ENCODE data around the gene SLA2.

Gene SLA2

DNA sequence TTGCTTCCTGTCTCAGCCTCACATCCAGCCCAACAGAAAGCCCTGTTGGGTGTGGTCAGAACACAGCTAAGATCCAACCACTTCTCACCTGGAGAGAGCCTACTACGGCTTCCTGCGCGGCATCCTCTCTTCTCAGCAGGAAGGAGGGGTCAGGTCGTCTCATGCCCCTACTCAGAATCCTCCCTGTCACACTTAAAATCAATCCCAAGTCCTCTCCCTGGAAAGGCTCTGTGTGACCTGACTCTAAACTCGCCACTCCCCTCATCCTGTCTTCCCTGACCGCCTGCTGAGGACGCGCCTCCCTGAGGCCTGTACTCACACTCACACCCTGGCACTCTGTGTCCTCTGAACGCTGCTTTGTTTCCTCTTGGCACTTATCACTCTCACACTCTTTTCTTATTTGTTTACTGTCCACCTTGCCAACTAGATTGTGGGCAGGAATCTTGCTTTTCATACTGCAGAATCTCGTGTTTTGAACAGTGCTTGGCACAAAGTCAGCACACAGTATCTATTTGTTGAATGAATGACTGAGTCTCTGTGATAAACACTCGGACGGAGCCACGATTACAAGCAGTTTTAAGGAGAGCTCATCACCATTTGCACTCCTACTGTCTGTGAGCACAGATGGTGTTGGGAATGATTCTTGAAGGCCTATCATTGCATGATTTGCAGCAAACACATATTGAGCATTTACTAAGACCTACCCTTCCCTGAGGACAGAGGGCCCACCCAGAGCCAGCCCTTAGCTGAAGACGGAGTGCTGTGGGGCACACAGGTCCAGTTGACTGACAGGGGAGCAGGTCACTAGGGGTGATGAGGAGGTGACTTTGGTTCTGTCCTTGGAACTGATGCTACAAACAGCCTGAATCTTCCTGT lies 21.7 kb downstream of the SLA2 start:
- no peak overlapping the region for H3K4me3 ChIP-seq (ENCODE audit: low read depth, low read length)
- TF ChIP-seq, protein P1, sequence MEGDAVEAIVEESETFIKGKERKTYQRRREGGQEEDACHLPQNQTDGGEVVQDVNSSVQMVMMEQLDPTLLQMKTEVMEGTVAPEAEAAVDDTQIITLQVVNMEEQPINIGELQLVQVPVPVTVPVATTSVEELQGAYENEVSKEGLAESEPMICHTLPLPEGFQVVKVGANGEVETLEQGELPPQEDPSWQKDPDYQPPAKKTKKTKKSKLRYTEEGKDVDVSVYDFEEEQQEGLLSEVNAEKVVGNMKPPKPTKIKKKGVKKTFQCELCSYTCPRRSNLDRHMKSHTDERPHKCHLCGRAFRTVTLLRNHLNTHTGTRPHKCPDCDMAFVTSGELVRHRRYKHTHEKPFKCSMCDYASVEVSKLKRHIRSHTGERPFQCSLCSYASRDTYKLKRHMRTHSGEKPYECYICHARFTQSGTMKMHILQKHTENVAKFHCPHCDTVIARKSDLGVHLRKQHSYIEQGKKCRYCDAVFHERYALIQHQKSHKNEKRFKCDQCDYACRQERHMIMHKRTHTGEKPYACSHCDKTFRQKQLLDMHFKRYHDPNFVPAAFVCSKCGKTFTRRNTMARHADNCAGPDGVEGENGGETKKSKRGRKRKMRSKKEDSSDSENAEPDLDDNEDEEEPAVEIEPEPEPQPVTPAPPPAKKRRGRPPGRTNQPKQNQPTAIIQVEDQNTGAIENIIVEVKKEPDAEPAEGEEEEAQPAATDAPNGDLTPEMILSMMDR (IDR thresholded peaks at IDR 0.05; ENCODE audit: low read depth, low read length): no peak
- TF ChIP-seq, protein P2, sequence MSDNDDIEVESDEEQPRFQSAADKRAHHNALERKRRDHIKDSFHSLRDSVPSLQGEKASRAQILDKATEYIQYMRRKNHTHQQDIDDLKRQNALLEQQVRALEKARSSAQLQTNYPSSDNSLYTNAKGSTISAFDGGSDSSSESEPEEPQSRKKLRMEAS (IDR thresholded peaks at IDR 0.05; ENCODE audit: low read depth, low read length): no peak
- TF ChIP-seq POLR2A (IDR thresholded peaks at IDR 0.05; ENCODE audit: extremely low read depth, insufficient read length) (no peak), MYC (IDR thresholded peaks at IDR 0.05; ENCODE audit: low read depth, low read length) (no peak)
- no peak for DNase-seq (ENCODE audit: low read depth)

DNA sequence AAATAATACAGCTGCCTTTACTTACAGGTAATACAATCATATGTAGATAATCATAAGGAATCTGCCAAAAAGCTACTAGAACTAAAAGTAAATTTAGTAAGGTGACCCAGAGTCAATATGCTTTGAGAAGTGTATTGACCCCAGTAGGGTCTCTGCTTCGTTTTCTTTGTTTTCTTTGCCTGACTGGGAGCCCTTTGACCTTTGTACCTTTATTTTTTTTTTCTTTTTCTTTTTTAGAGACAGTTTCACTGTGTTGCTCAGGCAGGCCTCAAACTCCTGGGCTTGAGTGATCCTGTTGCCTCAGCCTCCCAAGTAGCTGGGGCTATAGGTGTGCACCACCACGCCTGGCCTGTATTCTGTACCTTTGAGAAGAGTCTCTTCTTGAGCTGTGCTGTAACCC lies 22.6 kb downstream of the SLA2 start:
- H3K4me3 ChIP-seq (ENCODE audit: low read depth, low read length): no peak overlapping the region
- TF ChIP-seq, protein P2 (IDR thresholded peaks at IDR 0.05; ENCODE audit: low read depth, low read length): no peak
- TF ChIP-seq, protein P1 (IDR thresholded peaks at IDR 0.05; ENCODE audit: low read depth, low read length): no peak
- no peak for TF ChIP-seq MYC (IDR thresholded peaks at IDR 0.05; ENCODE audit: low read depth, low read length)
- no peak for TF ChIP-seq POLR2A (IDR thresholded peaks at IDR 0.05; ENCODE audit: extremely low read depth, insufficient read length)
- DNase-seq (ENCODE audit: low read depth): no peak

DNA sequence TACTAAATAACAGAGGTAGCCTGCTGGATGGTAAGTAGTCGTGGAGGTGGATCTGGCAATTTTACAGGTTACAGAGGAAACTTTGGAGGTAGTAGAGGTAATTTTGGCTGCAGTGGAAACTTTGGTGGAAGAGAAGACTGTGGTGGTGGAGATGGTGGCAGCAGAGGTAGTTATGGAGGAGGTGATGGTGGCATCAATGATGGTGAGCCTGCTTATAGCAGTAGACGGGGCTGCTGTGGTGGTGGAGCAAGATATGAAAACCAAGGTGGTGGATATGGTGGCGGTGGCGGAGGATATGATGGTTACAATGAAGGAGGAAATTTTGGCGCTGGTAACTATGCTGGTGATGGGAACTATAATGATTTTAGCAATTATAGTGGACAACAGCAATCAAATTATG lies 25.1 kb downstream of the SLA2 start:
- TF ChIP-seq, protein P2 (IDR thresholded peaks at IDR 0.05; ENCODE audit: low read depth, low read length): no peak
- TF ChIP-seq POLR2A (IDR thresholded peaks at IDR 0.05; ENCODE audit: extremely low read depth, insufficient read length): no peak
- no peak for TF ChIP-seq MYC (IDR thresholded peaks at IDR 0.05; ENCODE audit: low read depth, low read length)
- TF ChIP-seq, protein P1 (IDR thresholded peaks at IDR 0.05; ENCODE audit: low read depth, low read length): no peak
- DNase-seq (ENCODE audit: low read depth): no peak
- no peak overlapping the region for H3K4me3 ChIP-seq (ENCODE audit: low read depth, low read length)

DNA sequence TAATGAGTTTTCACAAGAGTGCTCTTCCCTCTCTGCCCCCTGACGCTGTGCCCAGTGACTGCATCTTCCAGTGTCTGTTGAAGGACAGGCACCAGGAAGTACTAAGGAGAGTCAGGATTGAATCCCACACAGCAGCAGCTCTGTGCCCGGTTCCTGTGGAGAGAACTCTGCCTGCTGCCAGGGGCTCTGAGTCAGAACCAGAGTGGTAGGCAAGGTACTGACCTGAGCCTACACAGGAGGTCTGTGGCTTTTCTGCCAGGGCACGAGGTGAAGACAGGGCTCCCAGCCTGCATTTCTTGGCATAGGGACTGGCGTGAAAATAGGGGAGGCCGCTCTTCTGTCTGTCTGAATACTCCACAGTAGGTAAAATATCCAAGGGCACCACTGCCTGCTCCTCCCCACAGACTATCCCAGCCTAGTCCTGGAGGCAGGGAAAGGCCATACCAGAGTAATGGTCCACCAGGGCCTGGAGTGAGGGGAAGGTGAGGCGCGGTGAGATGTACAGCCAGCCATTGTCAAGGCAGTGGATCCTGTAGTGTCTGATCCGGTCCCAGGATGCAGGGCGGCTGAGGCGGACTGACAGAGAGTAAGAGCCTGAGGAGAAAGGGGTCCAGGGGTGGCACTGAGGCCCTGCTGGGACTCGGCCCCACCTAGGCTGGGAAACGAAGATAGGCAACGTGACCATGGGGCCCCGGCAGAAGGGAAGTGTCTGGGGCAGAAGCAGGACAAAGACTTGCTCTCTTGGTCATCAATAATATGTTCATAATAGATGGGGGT lies 31.0 kb downstream of the SLA2 start:
- no peak overlapping the region for H3K4me3 ChIP-seq (ENCODE audit: low read depth, low read length)
- TF ChIP-seq, protein P1 (IDR thresholded peaks at IDR 0.05; ENCODE audit: low read depth, low read length): no peak
- TF ChIP-seq POLR2A (IDR thresholded peaks at IDR 0.05; ENCODE audit: extremely low read depth, insufficient read length): no peak
- no peak for TF ChIP-seq MYC (IDR thresholded peaks at IDR 0.05; ENCODE audit: low read depth, low read length)
- TF ChIP-seq, protein P2 (IDR thresholded peaks at IDR 0.05; ENCODE audit: low read depth, low read length): no peak
- no peak for DNase-seq (ENCODE audit: low read depth)

DNA sequence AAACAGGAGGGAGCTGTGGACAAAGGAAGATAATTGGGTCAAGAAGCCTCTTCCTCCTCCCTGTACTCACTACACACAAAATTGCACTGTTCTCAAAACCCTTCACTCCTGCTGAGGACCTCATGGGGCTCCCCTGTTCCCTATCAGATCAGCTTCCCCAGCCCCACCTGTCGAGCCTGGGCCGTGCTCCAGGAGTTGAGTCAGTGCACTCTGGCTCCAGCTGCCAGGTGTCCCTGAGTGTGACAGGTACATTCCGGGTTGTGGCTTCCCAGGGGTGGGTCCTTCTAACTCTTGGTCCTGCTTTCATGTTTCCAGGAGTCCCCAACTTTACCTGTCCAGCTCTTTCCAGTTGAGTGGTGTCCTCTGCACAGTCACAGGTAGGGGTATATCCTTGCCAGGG lies 32.0 kb downstream of the SLA2 start:
- DNase-seq (ENCODE audit: low read depth): no peak
- no peak overlapping the region for H3K4me3 ChIP-seq (ENCODE audit: low read depth, low read length)
- TF ChIP-seq, protein P2 (IDR thresholded peaks at IDR 0.05; ENCODE audit: low read depth, low read length): no peak
- TF ChIP-seq, protein P1 (IDR thresholded peaks at IDR 0.05; ENCODE audit: low read depth, low read length): no peak
- TF ChIP-seq POLR2A (IDR thresholded peaks at IDR 0.05; ENCODE audit: extremely low read depth, insufficient read length) (no peak), MYC (IDR thresholded peaks at IDR 0.05; ENCODE audit: low read depth, low read length) (no peak)
